Fibroblast of the aortic adventitia (primary cell): ENCODE measurements around the gene HNF1B. TPM values are rescaled to one million over a fixed set of nuclear protein-coding genes. Genes with fewer than 3 reads are reported as not detected.

Experiments
- DNase-seq: peaks from one replicate; pipeline ENCODE4 v3.0.0-alpha.2; 2010; ENCODE audit warnings: low read depth
- H3K4me3 ChIP-seq: 2 replicates; pipeline ENCODE4 v1.5.1; 2011; ENCODE audit warnings: low read depth, mild to moderate bottlenecking, control low read depth, low read length, moderate library complexity
- total RNA-seq: library from RNA; depleted of rRNA; stranded (reverse); fragments of >200 nt; gene quantifications from 2 replicates; pipeline ENCODE4 v1.2.3, GENCODE V29; 2012; ENCODE audit warnings: low replicate concordance
- TF ChIP-seq, protein P1 (sequence below): IDR thresholded peaks from 2 replicates; pipeline ENCODE4 v1.5.1; 2011; ENCODE audit warnings: mild to moderate bottlenecking, low read length, control low read depth, inconsistent platforms; ENCODE audit not compliant: insufficient read depth

The HNF1B gene
- total RNA-seq, 1 donor: not detected

DNA sequence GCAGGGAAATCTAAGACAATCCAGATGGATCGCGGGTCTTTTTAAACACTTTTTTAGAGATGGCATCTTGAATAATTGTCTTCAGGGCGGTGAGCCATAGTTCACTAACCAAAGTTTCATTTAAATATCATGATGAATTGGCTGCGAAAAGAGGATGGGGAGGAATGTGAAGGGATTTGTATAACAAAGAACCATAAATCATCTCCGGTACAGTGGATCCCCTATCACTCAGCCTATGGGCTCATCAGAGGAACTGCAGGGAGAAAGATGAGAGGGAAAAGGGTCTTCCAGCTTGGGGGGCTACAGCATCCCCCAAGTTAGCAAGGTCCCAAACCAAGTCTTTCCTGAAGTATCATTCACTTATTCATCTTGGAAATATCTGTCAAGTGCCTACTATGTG lies 84.9 kb downstream of the HNF1B start:
- DNase-seq: no peak
- TF ChIP-seq, protein P1, sequence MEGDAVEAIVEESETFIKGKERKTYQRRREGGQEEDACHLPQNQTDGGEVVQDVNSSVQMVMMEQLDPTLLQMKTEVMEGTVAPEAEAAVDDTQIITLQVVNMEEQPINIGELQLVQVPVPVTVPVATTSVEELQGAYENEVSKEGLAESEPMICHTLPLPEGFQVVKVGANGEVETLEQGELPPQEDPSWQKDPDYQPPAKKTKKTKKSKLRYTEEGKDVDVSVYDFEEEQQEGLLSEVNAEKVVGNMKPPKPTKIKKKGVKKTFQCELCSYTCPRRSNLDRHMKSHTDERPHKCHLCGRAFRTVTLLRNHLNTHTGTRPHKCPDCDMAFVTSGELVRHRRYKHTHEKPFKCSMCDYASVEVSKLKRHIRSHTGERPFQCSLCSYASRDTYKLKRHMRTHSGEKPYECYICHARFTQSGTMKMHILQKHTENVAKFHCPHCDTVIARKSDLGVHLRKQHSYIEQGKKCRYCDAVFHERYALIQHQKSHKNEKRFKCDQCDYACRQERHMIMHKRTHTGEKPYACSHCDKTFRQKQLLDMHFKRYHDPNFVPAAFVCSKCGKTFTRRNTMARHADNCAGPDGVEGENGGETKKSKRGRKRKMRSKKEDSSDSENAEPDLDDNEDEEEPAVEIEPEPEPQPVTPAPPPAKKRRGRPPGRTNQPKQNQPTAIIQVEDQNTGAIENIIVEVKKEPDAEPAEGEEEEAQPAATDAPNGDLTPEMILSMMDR: no peak
- H3K4me3 ChIP-seq: no peak overlapping the region

DNA sequence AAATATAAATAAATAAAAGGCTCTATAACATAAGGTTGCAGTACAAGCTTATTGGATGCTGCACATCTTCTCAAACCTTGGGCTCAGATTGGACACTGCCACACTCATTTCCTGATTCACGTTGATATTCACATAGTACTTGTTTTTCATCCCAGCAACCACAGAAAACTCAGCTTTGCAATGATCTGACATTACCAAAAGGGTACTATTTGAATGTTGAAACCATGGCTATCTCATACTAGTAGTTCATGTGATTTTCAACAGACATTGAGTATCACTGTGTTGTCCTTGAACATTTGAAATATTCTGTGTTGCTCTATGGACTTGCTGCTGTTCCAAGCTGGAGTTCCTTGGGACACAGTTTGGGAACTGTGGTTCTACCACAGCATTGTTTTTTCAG lies 87.7 kb downstream of the HNF1B start:
- DNase-seq: no peak
- H3K4me3 ChIP-seq: no peak overlapping the region
- TF ChIP-seq, protein P1: no peak

DNA sequence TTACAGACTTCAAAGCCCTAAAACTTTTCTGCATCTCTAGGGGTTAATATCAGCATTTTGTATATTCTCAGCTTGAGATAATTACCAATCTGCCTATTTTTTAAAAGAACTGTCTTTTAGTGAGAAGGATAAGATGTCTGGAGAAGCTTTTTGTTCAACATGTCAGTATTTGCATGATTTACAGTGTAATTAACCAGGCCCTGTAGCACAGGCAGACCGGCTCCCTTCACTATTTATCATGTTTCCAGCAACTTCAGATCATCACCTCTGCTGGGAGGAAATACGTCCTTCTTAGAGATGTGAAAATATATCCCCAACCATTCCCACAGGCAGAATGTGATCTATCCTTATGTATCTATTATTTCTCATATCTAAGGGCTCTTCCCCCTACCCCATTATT lies 93.0 kb downstream of the HNF1B start:
- no peak for DNase-seq
- no peak overlapping the region for H3K4me3 ChIP-seq
- TF ChIP-seq, protein P1: no peak

DNA sequence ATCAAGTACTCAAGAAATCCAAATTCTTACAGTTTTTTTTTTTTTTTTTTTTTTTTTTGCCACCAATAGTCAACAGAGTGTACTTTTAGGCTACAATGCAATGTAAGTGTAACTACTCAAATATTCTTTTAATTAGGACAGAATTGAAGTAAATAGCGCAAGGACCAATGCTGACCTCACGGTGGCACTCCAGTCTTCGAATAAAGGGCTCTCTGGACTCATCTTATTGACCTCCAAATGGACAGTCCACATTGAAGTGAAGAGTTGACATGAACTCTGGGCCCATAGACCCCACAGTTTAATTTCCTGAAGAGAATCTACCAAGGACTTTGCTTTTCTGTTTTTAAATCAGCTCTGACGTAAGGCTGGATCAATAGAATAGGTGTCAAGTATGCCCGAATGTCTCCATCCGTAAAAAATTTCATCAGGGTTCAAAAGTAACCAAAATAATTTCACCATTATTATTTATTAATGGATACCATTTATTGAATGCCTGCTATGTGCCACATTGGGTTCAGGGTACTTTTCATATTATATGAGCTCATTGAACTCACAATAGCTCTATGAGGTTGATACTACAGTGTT lies 94.3 kb downstream of the HNF1B start:
- TF ChIP-seq, protein P1: peak; percentile 52
- DNase-seq: peak; percentile 59

DNA sequence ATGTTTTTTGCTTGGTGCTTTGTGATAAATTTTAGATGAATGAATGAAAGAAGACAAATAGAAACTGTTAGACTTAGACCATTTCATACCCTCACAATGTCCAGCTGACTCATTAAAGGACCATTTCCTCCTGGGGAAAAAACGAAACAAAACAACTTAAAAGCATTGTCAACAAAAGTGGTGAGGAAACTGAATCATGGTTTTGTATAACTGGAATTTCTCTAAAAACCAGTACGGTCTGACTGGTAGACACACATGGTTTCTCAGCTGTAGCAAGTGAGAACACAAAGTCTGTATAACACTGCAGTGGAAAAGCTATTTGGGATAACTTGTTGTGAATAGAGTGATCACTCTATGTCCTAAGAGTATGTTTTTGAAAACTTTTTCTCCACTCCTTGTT lies 96.3 kb downstream of the HNF1B start:
- peak; percentile 71 for DNase-seq
- TF ChIP-seq, protein P1: no peak

More for the DNA sequence above, 94.3 kb downstream of the HNF1B start:
- no peak overlapping the region for H3K4me3 ChIP-seq

DNA sequence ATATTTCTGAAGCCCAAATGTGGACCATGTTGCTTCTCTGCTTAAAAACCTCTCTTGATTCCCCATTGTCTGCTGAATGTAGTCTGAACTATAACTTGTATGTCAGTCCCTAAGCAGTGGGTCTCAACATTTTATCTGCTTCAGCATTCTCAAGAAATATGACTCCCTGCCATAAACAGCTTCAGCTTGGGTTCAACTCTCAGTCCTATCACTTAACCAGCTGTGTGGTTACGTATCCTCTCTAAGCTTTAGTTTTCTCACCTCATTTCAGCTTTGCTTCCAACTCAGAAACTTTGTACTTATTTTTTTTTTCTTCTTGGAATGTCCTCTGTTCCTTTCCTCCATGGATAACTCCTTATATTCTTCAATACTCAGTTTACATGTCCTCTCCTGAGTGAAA lies 97.0 kb downstream of the HNF1B start:
- TF ChIP-seq, protein P1: no peak
- DNase-seq: no peak
- H3K4me3 ChIP-seq: no peak overlapping the region

More for the DNA sequence above, 96.3 kb downstream of the HNF1B start:
- no peak overlapping the region for H3K4me3 ChIP-seq

DNA sequence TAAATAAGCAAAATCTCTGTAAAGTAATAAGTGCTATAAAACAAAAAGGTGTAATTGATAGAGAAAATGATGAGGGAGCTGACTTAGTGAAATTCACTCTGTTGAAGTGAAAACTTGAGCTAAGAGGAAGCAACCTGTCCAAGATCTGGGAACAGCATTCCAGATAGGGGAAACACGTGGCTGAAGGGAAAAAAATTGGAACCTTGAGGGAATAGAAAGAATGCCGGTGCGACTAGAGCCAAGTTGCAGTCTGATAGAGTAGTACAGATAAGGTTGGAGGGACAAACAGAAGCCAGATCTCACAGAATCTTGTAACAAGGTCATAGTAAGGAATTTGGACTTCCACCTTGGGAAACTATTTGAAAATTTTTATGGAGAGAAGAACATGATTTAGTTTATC lies 101.0 kb downstream of the HNF1B start:
- DNase-seq: peak; percentile 48
- H3K4me3 ChIP-seq: peak overlapping the region; percentile 94
- TF ChIP-seq, protein P1: no peak
